Measurements from ENCODE around the gene ATP9B. TPM values are rescaled to one million over a fixed set of nuclear protein-coding genes. Genes with fewer than 3 reads are reported as not detected.

ATP9B gene
- total RNA-seq, 1 donor from 2014 or later: 34.1 TPM

DNA sequence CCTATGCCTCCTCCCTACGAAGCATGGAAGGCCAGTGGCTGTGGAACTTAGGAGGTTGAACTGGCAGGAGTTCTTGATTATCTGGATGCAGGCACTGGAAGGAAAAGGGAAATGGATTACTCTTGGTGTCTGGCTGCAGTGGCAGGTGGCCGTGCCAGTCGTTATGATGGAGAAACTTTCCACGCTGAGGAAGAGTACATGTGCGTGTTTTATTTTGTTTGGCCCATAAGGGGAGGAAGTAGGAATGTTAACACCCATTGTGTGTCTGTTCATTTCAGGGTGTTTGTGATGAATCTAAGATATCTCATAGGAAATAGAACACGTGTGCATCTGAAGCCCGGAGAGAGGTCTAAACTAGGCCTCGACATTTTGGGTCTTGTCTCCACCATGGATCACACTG is 203.7 kb downstream of the ATP9B start:
- no peaks in the 10 kb centered on the region for H3K27me3 Mint-ChIP-seq
- no peak overlapping the region for H3K27ac Mint-ChIP-seq
- no peak for DNase-seq (ENCODE audit: extremely low spot score, unreplicated experiment)
- H3K4me3 Mint-ChIP-seq: no peak overlapping the region
- H3K4me1 Mint-ChIP-seq (ENCODE audit: unreplicated experiment): no peaks in the 10 kb centered on the region
- TF ChIP-seq, protein P1, sequence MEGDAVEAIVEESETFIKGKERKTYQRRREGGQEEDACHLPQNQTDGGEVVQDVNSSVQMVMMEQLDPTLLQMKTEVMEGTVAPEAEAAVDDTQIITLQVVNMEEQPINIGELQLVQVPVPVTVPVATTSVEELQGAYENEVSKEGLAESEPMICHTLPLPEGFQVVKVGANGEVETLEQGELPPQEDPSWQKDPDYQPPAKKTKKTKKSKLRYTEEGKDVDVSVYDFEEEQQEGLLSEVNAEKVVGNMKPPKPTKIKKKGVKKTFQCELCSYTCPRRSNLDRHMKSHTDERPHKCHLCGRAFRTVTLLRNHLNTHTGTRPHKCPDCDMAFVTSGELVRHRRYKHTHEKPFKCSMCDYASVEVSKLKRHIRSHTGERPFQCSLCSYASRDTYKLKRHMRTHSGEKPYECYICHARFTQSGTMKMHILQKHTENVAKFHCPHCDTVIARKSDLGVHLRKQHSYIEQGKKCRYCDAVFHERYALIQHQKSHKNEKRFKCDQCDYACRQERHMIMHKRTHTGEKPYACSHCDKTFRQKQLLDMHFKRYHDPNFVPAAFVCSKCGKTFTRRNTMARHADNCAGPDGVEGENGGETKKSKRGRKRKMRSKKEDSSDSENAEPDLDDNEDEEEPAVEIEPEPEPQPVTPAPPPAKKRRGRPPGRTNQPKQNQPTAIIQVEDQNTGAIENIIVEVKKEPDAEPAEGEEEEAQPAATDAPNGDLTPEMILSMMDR (conservative IDR thresholded peaks at IDR 0.05): no peak
- H3K9me3 Mint-ChIP-seq: no peaks in the 10 kb centered on the region
- H3K36me3 Mint-ChIP-seq: peaks cover 5% of the 10 kb centered on the region

DNA sequence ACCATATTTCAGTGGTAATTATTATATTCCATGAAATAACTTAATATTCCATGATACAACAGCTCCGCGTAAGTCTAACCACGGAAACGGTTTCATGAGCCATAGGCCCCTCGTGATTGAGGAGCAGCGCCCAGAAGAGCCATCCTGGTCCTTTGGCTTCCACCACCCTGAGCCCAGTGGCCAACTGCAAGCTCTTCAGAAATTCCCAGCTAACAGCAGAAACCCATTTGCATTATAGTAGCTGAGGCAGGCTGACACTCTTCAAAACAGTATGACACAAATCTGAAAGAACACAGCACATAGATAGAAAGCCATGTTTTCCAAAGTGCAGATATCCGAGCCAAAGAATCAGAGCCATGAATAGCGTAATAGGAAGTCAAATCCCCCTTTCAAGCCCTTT is 205.6 kb downstream of the ATP9B start:
- Mint-ChIP-seq H3K4me3 (no peak overlapping the region), H3K4me1 (ENCODE audit: unreplicated experiment) (no peaks in the 10 kb centered on the region), H3K9me3 (no peaks in the 10 kb centered on the region), H3K27ac (no peak overlapping the region), H3K36me3 (peaks cover 13% of the 10 kb centered on the region), H3K27me3 (no peaks in the 10 kb centered on the region)
- TF ChIP-seq, protein P1 (conservative IDR thresholded peaks at IDR 0.05): no peak
- DNase-seq (ENCODE audit: extremely low spot score, unreplicated experiment): no peak

DNA sequence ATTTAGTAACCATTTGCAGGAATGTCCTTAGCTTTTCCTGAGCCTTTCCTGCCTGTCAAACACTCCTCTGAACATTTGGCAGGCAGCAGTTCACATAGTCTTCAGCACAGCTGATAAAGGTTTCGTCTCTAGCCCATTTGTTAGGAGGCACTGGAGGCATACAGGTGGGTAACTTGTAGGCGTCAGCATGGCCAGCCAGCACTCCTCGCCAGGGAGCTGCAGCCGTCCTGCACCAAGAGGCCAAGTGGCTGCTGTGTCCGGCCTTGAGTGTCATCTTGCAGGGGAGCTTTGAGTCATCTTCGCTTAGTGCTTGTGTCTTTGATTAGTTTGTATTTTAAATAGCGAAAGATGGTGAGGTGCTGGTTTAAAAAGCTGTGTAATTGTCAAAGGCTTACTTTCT is 206.3 kb downstream of the ATP9B start:
- no peak overlapping the region for H3K4me3 Mint-ChIP-seq
- no peak overlapping the region for H3K27ac Mint-ChIP-seq
- DNase-seq (ENCODE audit: extremely low spot score, unreplicated experiment): no peak
- TF ChIP-seq, protein P1 (conservative IDR thresholded peaks at IDR 0.05): no peak
- H3K27me3 Mint-ChIP-seq: no peaks in the 10 kb centered on the region
- H3K36me3 Mint-ChIP-seq: peaks cover 13% of the 10 kb centered on the region
- H3K4me1 Mint-ChIP-seq (ENCODE audit: unreplicated experiment): no peaks in the 10 kb centered on the region
- H3K9me3 Mint-ChIP-seq: no peaks in the 10 kb centered on the region

DNA sequence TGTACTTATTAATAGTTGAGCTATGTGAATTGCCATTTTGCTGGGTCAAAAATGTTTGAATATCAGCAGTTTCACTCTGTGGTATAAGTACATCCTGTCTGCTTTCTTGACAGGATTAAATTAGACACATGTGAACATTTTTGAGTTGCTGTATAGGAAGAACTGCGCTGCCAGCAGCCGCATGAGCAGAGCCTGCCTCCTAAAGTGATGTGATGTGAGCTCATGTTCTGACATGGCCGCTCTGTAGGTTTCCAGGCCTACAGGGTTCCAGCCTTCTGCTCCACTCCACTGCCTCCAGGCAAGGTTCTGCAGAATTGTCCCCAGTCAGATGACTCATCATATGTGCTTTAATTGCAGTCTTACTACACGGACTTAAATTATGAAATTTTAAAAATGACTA is 206.8 kb downstream of the ATP9B start:
- H3K27me3 Mint-ChIP-seq: no peaks in the 10 kb centered on the region
- no peaks in the 10 kb centered on the region for H3K9me3 Mint-ChIP-seq
- no peaks in the 10 kb centered on the region for H3K4me1 Mint-ChIP-seq (ENCODE audit: unreplicated experiment)
- no peak overlapping the region for H3K27ac Mint-ChIP-seq
- H3K36me3 Mint-ChIP-seq: peaks cover 13% of the 10 kb centered on the region
- TF ChIP-seq, protein P1 (conservative IDR thresholded peaks at IDR 0.05): no peak
- no peak for DNase-seq (ENCODE audit: extremely low spot score, unreplicated experiment)
- no peak overlapping the region for H3K4me3 Mint-ChIP-seq

DNA sequence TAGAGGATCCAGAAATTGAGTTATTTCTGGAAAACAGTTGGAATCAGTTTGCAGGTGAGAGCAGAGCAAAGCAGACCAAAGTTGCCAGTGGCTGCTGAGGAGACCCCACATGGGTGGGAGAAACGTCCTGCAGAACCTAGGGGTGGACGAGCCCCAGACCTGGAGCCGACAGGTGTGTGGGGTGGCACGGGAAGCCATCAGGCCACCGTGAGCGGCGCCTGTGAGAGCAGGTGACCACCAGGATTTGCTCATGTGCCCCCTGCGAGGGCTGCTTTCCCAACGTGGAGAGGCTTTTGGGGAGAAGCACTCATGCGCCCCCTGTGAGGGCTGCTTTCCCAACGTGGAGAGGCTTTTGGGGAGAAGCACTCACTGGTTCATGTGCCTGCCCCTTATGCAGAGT is 209.7 kb downstream of the ATP9B start:
- no peak for DNase-seq (ENCODE audit: extremely low spot score, unreplicated experiment)
- peaks cover 7% of the 10 kb centered on the region for H3K4me1 Mint-ChIP-seq (ENCODE audit: unreplicated experiment)
- no peaks in the 10 kb centered on the region for H3K9me3 Mint-ChIP-seq
- TF ChIP-seq, protein P1 (conservative IDR thresholded peaks at IDR 0.05): no peak
- H3K4me3 Mint-ChIP-seq: no peak overlapping the region
- peaks cover 21% of the 10 kb centered on the region for H3K36me3 Mint-ChIP-seq
- H3K27ac Mint-ChIP-seq: no peak overlapping the region
- H3K27me3 Mint-ChIP-seq: no peaks in the 10 kb centered on the region
